ENCODE measurements around the gene B3GNT5. TPM values are rescaled to one million over a fixed set of nuclear protein-coding genes. Genes with fewer than 3 reads are reported as not detected.

B3GNT5 gene
- total RNA-seq, 1 donor from 2014 or later, result 6.9 TPM

- Mint-ChIP-seq H3K27me3 (ENCODE audit: unreplicated experiment) (peaks cover under 1% of the 10 kb centered on the region), H3K4me3 (ENCODE audit: unreplicated experiment) (no peak overlapping the region), H3K9me3 (ENCODE audit: unreplicated experiment) (no peaks in the 10 kb centered on the region), H3K4me1 (ENCODE audit: unreplicated experiment) (no peaks in the 10 kb centered on the region), H3K27ac (ENCODE audit: unreplicated experiment) (no peak overlapping the region), H3K36me3 (ENCODE audit: low read depth, unreplicated experiment) (no peaks in the 10 kb centered on the region)
- TF ChIP-seq CTCF (IDR thresholded peaks at IDR 0.05; ENCODE audit: unreplicated experiment), result no peak
- no peak for DNase-seq (ENCODE audit: low spot score)
These were observed 7.3 kb downstream of the B3GNT5 start for GRCh38 chr3:183260167-183260904.

DNA sequence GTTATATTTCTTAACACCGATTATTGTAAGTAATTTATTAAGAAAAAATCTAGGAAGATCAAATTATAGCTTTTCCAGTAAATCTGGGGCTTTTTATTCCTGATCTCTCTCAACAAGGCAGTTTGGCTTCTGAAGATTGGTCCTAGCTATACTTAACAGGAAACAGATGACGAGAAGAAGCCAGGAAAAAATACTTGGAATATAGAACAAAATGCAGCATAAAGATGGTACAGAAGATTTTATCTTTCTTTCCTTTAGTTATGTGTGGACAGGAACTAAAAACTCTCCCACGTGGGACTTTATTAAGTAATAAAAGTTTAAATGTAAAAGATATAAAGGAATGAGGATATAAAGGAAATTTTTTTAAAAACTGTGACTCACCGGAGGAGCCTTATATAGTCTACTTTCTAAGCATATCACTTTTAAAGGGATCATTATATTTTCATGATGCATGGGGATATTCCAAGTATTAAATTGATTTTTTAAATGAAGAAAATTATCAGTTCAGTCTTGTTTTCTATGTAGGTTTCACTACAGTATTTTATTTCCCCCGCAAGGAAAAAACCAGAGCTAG lies 8.2 kb downstream of the B3GNT5 start:
- no peaks in the 10 kb centered on the region for H3K4me1 Mint-ChIP-seq (ENCODE audit: unreplicated experiment)
- no peaks in the 10 kb centered on the region for H3K36me3 Mint-ChIP-seq (ENCODE audit: low read depth, unreplicated experiment)
- TF ChIP-seq CTCF (IDR thresholded peaks at IDR 0.05; ENCODE audit: unreplicated experiment), result no peak
- no peaks in the 10 kb centered on the region for H3K9me3 Mint-ChIP-seq (ENCODE audit: unreplicated experiment)
- H3K27ac Mint-ChIP-seq (ENCODE audit: unreplicated experiment), result no peak overlapping the region
- no peak overlapping the region for H3K4me3 Mint-ChIP-seq (ENCODE audit: unreplicated experiment)
- DNase-seq (ENCODE audit: low spot score), result no peak
- H3K27me3 Mint-ChIP-seq (ENCODE audit: unreplicated experiment), result no peaks in the 10 kb centered on the region

DNA sequence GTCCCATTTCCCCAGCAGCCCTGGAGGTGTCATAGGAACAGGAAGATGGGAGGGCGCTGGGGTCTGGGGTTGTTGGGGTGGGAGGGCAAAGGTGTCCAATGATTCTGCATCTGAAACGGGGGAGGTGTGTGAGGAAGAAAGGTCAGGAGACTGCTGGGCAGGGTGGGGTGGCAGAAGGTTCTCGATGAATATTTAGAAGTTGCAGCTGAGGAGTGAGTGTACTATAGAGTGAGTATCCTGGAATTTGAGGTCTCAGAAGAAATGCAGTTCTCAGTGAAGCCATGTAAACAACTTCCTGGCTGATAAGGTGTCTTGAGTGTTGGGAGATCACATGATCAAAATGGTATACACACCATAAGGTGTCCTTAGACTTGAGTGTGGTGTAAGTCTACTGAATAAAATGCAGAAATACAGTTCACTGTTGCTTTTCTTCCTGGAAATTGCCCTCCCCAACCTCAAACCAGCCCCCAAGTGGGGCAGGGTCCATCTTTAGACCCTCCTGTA lies 9.9 kb downstream of the B3GNT5 start:
- Mint-ChIP-seq H3K27me3 (ENCODE audit: unreplicated experiment) (no peaks in the 10 kb centered on the region), H3K4me1 (ENCODE audit: unreplicated experiment) (peaks cover under 1% of the 10 kb centered on the region), H3K4me3 (ENCODE audit: unreplicated experiment) (no peak overlapping the region), H3K9me3 (ENCODE audit: unreplicated experiment) (no peaks in the 10 kb centered on the region), H3K36me3 (ENCODE audit: low read depth, unreplicated experiment) (no peaks in the 10 kb centered on the region), H3K27ac (ENCODE audit: unreplicated experiment) (no peak overlapping the region)
- no peak for DNase-seq (ENCODE audit: low spot score)
- no peak for TF ChIP-seq CTCF (IDR thresholded peaks at IDR 0.05; ENCODE audit: unreplicated experiment)

DNA sequence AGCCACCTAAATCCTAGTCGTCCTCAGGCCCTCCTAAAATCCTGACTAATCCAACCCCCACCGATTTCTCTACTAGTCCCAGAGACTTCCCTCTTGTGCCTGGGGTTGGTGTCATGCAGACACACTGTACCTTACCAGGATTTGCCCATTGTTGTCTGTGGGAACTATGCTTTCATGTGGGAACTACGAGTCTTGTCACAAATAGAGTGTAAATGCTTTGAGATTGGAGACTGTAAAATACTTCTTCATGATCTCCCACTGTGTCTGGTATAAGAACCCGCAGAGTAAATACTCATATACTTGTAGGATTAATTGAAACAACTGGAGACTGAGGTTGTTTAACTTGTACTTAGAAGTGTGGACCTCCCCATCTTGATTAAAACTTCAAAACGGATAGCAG lies 11.2 kb downstream of the B3GNT5 start:
- Mint-ChIP-seq H3K4me1 (ENCODE audit: unreplicated experiment) (peaks cover 5% of the 10 kb centered on the region), H3K27me3 (ENCODE audit: unreplicated experiment) (no peaks in the 10 kb centered on the region), H3K27ac (ENCODE audit: unreplicated experiment) (no peak overlapping the region), H3K4me3 (ENCODE audit: unreplicated experiment) (no peak overlapping the region), H3K9me3 (ENCODE audit: unreplicated experiment) (no peaks in the 10 kb centered on the region), H3K36me3 (ENCODE audit: low read depth, unreplicated experiment) (no peaks in the 10 kb centered on the region)
- TF ChIP-seq CTCF (IDR thresholded peaks at IDR 0.05; ENCODE audit: unreplicated experiment), result no peak
- no peak for DNase-seq (ENCODE audit: low spot score)

DNA sequence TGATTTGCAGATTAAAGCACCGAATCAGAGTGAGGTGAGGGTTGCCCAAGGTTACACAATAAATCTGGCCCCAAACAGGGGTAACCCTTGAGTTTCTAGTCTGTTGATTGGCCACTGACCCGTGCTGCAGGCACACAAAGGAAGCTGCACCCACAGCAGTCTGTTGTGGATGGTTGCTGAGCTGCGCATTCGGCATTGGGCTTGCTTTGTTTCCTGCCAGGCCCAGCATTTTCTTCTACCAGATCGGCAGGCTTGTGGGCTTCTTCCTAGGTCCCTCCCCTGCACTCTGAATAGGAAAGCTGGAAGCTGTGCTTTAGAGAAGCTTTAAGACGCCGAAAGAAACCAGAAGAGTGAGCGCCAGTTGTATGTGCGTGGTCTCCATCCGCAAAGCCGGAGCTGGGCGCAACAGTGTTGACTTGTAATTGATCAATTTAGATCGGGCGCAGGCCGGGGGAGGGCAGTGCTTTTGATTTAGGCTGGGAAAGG lies 12.1 kb downstream of the B3GNT5 start:
- peaks cover 5% of the 10 kb centered on the region for H3K4me1 Mint-ChIP-seq (ENCODE audit: unreplicated experiment)
- peak; percentile 35 for DNase-seq (ENCODE audit: low spot score)
- no peak for TF ChIP-seq CTCF (IDR thresholded peaks at IDR 0.05; ENCODE audit: unreplicated experiment)
- no peaks in the 10 kb centered on the region for H3K27me3 Mint-ChIP-seq (ENCODE audit: unreplicated experiment)
- H3K9me3 Mint-ChIP-seq (ENCODE audit: unreplicated experiment), result no peaks in the 10 kb centered on the region
- no peaks in the 10 kb centered on the region for H3K36me3 Mint-ChIP-seq (ENCODE audit: low read depth, unreplicated experiment)
- H3K4me3 Mint-ChIP-seq (ENCODE audit: unreplicated experiment), result no peak overlapping the region
- H3K27ac Mint-ChIP-seq (ENCODE audit: unreplicated experiment), result no peak overlapping the region
